HG03469 (cell line): ENCODE data around the gene HDAC4.

ENCODE experiments used
- ATAC-seq: cut with Tn5 transposase; IDR thresholded peaks from one replicate; pipeline ENCODE4 v1.9.1; 2021; ENCODE audit warnings: mild to moderate bottlenecking, moderate library complexity, moderate number of reproducible peaks; ENCODE audit not compliant: unreplicated experiment

HDAC4 gene

DNA sequence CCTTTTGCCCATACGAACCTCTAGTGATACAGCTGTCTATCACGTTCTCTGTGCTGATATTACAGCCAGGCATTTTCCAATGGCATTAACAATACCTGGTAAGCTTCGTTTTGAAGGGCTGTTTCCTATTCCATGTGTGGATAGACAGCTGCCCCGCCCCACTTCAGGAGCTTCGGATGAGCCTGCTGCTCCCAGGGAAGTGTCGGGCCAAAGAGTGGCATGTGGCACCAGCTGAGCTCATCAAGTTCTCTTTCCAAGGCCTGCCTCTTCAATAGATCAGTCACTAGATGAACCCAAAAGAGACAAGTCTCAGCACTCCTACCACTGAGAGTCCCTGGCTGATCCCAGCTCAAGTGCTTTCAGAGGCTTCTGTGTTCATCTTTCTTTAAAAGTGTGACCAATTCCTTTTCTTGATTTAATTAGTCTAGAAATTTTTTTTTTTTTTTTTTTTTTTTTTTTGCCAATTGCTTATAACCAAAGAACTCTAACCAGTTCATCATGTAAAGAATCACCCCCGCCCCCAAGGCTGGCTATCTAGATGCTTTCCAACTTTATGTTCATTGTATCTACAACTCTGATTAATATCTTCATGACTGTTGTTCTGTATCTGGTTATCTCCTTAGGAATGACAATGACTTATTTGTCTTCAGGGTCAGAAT is 46.6 kb downstream of the HDAC4 start:
- no peak for ATAC-seq

- ATAC-seq: no peak
These were observed 47.1 kb downstream of the HDAC4 start for GRCh38 chr2:239353692-239354091.

DNA sequence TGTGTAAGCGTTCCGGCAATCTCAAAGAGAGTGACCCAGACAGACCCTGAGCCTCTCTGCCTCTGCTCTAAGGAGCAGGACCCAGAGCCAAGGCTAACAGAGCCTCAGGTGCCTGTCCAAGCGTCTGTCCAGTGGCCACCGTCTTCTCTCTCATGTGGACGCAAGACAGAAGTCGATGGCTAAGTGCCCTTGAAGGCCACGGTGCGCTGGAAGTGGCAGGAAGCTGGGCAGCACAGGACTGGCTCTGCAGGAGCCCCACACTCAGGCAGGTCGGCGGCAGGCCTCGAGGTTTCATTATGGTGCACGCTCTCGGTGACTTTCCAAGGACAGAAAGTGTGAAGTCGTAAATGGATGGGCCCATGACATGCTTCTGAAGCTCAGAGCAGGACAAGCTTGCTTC is 49.1 kb downstream of the HDAC4 start:
- no peak for ATAC-seq

GRCh38 chr2:239349453-239350135 is 51.2 kb downstream of the HDAC4 start:
- no peak for ATAC-seq

- no peak for ATAC-seq
These were observed 52.0 kb downstream of the HDAC4 start for GRCh38 chr2:239348563-239349452.

DNA sequence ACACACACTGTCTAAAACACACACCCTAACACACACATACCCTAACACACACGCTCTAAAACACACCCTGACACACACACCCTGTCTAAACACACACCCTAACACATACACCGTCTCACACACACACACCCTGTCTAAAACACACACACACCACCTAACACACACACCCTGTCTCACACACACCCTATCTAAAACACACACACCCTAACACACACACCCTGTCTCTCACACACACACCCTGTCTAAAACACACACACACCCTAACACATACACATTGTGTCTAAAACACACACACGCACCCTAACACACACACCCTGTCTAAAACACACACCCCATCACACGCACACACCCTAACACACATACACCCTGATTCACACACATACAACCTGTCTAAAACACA is 54.1 kb downstream of the HDAC4 start:
- ATAC-seq: no peak

GRCh38 chr2:239345251-239345650 is 55.6 kb downstream of the HDAC4 start:
- ATAC-seq: no peak

- no peak for ATAC-seq
These were observed 56.0 kb downstream of the HDAC4 start for GRCh38 chr2:239344857-239345216.

- no peak for ATAC-seq
These were observed 56.6 kb downstream of the HDAC4 start for GRCh38 chr2:239343946-239344856.

DNA sequence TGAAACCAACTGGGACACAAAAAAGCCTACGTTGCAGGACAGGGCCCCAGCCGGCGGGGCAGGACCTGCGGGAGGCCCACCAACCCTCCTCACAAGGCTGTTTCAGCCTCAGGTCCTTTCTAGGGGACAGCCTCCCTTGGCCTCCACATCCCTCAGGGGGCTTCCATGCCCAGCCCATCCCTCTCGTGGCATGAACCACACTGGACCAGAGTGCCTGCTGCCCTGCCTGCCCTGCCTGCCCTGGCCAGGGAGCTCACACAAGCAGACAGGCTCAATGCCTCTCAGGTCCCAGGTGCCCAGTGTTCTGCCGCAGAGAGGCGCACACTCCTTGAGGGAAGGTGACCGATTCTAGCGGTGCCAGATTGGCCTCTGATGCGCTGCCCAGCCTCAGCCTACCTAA is 57.4 kb downstream of the HDAC4 start:
- no peak for ATAC-seq

GRCh38 chr2:239341840-239342239 is 59.0 kb downstream of the HDAC4 start:
- no peak for ATAC-seq

DNA sequence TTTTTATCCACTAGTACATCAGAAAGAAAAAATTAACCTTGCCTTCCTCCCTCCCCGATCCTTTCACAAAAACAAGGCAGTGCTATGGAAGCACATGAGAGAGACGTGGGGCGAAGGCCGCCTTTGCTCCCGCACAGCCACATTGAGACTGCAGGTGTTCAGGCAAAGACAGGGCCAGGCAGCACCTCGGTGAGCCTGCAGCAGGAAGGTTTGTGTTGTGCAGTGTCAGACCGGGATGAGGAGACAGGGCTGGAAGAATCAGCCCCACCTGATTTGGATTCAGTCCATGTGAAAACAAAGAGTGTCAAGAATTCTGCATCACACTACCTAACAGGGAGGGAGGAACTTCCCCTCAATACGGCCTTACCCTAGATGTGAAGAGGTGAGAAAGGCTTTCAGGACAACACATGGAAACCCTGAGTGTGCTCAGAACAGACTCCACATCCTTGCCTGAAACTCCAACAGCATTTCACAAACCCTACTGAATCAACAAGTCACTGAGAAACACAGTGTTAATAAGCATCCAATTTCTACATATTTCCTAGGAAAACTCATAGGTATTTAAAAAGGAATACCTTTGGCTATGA is 59.6 kb downstream of the HDAC4 start:
- no peak for ATAC-seq

- ATAC-seq: no peak
These were observed 60.9 kb downstream of the HDAC4 start for GRCh38 chr2:239339726-239340601.

DNA sequence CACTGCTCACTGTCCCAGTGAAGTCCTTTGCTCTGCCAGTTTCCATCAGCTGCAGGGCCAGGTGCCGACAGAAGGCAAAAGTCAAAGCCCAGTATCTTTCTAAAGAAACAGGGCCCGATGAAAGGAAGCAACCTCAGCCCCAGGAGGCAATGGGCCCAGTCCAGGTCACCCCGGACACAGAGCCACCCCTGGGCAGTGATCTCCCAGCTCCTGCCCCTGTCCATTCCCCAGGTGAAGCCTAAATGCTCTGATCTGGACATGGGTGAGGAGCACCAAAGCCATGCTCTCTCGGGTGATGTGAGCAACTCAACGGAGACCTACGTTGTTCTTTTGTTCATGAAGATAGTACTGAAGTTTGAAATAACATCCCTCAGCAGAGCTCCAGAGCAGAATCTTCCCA is 61.6 kb downstream of the HDAC4 start:
- ATAC-seq: no peak

DNA sequence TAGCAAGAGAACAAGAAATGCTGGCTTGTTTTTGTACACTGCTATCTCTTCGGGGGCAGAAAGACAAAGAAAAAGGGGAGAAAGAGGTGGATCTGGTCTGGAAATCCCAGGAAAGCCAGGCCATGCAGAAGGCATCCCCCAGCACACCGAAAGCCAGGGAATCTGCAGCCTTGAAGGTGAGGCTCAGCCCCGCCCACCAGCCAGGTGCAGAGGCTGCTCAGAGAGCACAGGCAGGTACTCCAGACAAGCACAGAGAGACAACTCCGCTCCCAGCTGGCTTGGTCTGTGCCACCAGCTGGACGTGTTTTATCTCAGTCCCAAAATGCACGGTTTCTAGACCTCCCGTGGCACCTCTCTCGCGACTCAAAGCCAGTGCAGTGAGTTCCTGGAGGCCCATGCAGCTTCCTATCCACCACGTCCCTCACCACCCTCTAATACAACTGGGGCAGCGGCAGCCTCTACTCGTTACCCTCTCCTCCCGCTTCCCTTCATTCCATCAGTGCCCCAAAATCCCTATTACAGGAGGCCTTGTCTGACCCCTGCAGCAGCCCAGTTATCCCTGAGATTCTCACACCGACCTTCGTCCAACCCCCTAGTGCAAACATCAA is 62.8 kb downstream of the HDAC4 start:
- ATAC-seq: no peak

- no peak for ATAC-seq
These were observed 63.5 kb downstream of the HDAC4 start for GRCh38 chr2:239337122-239337876.

- no peak for ATAC-seq
These were observed 69.3 kb downstream of the HDAC4 start for GRCh38 chr2:239331560-239331959.

- ATAC-seq: no peak
These were observed 70.0 kb downstream of the HDAC4 start for GRCh38 chr2:239330836-239331235.
